VCaP (cell line): Measurements from ENCODE around the gene GCM1.

Experiments
- H3K27ac ChIP-seq: fragments of 450-650 bp; 2 replicates; pipeline ENCODE4 v1.5.1; 2017
- CTCF ChIP-seq: fragments of 450-650 bp; conservative IDR thresholded peaks from 2 replicates; pipeline ENCODE4 v1.5.1; 2017; ENCODE audit warnings: mild to moderate bottlenecking, moderate library complexity

Gene GCM1

GRCh38 chr6:53148684-53149083 is at the start of gene GCM1:
Gene GCM1 (minus strand): TSS chr6:53148841. CDS start chr6:53145632, 3,209 bp downstream.
- no peak for TF ChIP-seq CTCF
- H3K27ac ChIP-seq = no peak within 1 kb of the TSS

- no peak for TF ChIP-seq CTCF
- H3K27ac ChIP-seq = no peak overlapping the region
Measured at GRCh38 chr6:53197553-53197952, 48.9 kb upstream of the GCM1 start.

GRCh38 chr6:53195048-53195447 is 46.4 kb upstream of the GCM1 start:
- TF ChIP-seq CTCF = no peak

GRCh38 chr6:53192682-53193188 is 44.1 kb upstream of the GCM1 start:
- no peak for TF ChIP-seq CTCF
- peak overlapping the region; percentile 79 for H3K27ac ChIP-seq

More at GRCh38 chr6:53195048-53195447, 46.4 kb upstream of the GCM1 start:
- H3K27ac ChIP-seq = peak overlapping the region; percentile 79

- TF ChIP-seq CTCF = no peak
- no peak overlapping the region for H3K27ac ChIP-seq
Measured at GRCh38 chr6:53189554-53189953, 40.9 kb upstream of the GCM1 start.

- TF ChIP-seq CTCF = no peak
- no peak overlapping the region for H3K27ac ChIP-seq
Measured at GRCh38 chr6:53188833-53189232, 40.2 kb upstream of the GCM1 start.

GRCh38 chr6:53180678-53181077 is 32.0 kb upstream of the GCM1 start:
- no peak overlapping the region for H3K27ac ChIP-seq
- no peak for TF ChIP-seq CTCF
